Fibroblast of pulmonary artery (primary cell): ENCODE data around the gene CYP46A1.
A peak's percentile ranks its signal among the peaks of the same experiment; 100 is the strongest.

Experiments
- DNase-seq: peaks from one replicate; pipeline ENCODE4 v3.0.0-alpha.2; 2010; ENCODE audit warnings: low read depth
- H3K4me3 ChIP-seq: replicated peaks from 2 replicates; pipeline ENCODE4 v1.5.1; 2011; ENCODE audit warnings: low read depth, mild to moderate bottlenecking, control low read depth, low read length, moderate library complexity
- CTCF ChIP-seq: IDR thresholded peaks from 2 replicates; pipeline ENCODE4 v1.5.1; 2011; ENCODE audit warnings: mild to moderate bottlenecking, control low read depth, low read length, inconsistent platforms; ENCODE audit errors: missing control alignments

CYP46A1 gene

GRCh38 chr14:99725774-99726537, 41.9 kb downstream of the CYP46A1 start:
- no peak overlapping the region for H3K4me3 ChIP-seq
- no peak for TF ChIP-seq CTCF
- no peak for DNase-seq

GRCh38 chr14:99726538-99727095, 42.5 kb downstream of the CYP46A1 start:
- DNase-seq: no peak
- TF ChIP-seq CTCF: no peak
- no peak overlapping the region for H3K4me3 ChIP-seq

GRCh38 chr14:99727096-99727870, 43.2 kb downstream of the CYP46A1 start:
- DNase-seq: no peak
- TF ChIP-seq CTCF: no peak
- no peak overlapping the region for H3K4me3 ChIP-seq

GRCh38 chr14:99728231-99728920, 44.3 kb downstream of the CYP46A1 start:
- DNase-seq: no peak
- TF ChIP-seq CTCF: no peak
- H3K4me3 ChIP-seq: no peak overlapping the region

- no peak for DNase-seq
- no peak overlapping the region for H3K4me3 ChIP-seq
- TF ChIP-seq CTCF: no peak
Observed at GRCh38 chr14:99728981-99729451, 44.9 kb downstream of the CYP46A1 start.

GRCh38 chr14:99729991-99730875, 46.1 kb downstream of the CYP46A1 start:
- H3K4me3 ChIP-seq: peak overlapping the region; percentile 51
- peak; percentile 35 for DNase-seq

More at GRCh38 chr14:99729991-99730875, 46.1 kb downstream of the CYP46A1 start:
- TF ChIP-seq CTCF: peak; percentile 60
